Measurements from ENCODE around the gene MED13L.

GRCh38 chr12:116236976-116237375, 40.5 kb downstream of the MED13L start:
- no peak for TF ChIP-seq POLR2A (IDR thresholded peaks at IDR 0.05)
- TF ChIP-seq, protein P1, sequence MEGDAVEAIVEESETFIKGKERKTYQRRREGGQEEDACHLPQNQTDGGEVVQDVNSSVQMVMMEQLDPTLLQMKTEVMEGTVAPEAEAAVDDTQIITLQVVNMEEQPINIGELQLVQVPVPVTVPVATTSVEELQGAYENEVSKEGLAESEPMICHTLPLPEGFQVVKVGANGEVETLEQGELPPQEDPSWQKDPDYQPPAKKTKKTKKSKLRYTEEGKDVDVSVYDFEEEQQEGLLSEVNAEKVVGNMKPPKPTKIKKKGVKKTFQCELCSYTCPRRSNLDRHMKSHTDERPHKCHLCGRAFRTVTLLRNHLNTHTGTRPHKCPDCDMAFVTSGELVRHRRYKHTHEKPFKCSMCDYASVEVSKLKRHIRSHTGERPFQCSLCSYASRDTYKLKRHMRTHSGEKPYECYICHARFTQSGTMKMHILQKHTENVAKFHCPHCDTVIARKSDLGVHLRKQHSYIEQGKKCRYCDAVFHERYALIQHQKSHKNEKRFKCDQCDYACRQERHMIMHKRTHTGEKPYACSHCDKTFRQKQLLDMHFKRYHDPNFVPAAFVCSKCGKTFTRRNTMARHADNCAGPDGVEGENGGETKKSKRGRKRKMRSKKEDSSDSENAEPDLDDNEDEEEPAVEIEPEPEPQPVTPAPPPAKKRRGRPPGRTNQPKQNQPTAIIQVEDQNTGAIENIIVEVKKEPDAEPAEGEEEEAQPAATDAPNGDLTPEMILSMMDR (IDR thresholded peaks at IDR 0.05): no peak

Measured in testis (tissue), 2 donors.